Measurements from ENCODE around the gene TNS4.

DNA sequence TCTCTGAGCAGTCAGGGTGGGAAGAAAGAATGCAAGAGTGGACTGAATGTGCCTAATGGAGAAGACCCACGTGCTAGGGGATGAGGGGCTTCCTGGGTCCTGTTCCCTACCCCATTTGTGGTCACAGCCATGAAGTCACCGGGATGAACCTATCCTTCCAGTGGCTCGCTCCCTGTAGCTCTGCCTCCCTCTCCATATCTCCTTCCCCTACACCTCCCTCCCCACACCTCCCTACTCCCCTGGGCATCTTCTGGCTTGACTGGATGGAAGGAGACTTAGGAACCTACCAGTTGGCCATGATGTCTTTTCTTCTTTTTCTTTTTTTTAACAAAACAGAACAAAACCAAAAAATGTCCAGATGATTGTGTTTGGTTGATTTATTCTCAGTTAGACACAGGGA is 44.1 kb downstream of the TNS4 start:
- TF ChIP-seq POLR2AphosphoS5 (IDR thresholded peaks at IDR 0.05; ENCODE audit: borderline replicate concordance, low read depth, low read length) (no peak), EZH2 (IDR thresholded peaks at IDR 0.05) (no peak)

Data from SK-N-MC (cell line).